ENCODE results near the gene OR11A1.

OR11A1 gene

DNA sequence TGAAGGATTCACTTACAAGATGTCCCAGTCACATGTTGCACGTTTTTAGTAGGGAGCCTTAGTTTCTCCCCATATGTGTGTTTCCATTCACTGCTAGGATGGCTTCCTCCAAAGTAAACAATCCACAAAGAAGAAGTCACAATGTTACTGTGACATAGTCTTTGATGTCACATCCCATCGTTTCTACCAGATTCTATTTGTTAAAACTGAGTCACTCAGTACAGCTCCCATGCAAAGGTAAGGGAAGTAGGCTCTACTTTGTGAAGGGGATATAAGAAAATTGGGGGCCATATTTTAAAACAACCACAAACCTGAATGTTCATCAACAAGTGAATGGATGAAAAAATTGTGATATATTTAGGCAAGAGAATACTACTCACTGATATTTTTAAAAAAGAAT lies at the start of gene OR11A1, which contains the start of gene OR2H1:
TSS of gene OR11A1 (minus strand) at position 101 of the 400 bp plus-strand sequence. CDS start 29,430 bp downstream, outside the sequence.
TSS of gene OR2H1 (plus strand) at position 185 of the 400 bp plus-strand sequence. CDS start 4,615 bp downstream, outside the sequence.
- DNase-seq: no peak

- DNase-seq: no peak
Observed at GRCh38 chr6:29506446-29507067, 49.7 kb upstream of the OR11A1 start.

DNA sequence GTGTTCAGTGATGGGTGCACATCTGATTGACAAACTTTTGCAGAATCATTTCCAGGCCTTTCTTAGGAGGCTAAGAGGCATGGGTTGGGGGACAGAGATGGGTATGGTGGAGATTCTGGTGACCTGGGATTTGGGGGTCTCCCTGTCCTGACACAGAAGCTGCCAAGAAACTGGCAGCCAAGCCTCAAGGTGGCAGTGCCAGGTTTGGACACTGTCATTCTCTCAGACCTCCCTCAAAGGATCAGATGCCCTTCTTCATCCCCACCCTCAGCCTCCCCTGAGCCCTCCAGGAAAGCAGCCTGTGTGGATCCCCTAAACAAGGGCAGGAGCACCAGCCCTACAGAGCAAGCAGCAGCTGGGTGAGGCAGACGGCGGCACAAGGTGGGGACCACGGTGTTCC lies 48.9 kb upstream of the OR11A1 start:
- no peak for DNase-seq

GRCh38 chr6:29504961-29505360 lies 48.1 kb upstream of the OR11A1 start:
- no peak for DNase-seq

GRCh38 chr6:29502597-29502996 lies 45.7 kb upstream of the OR11A1 start:
- DNase-seq: no peak

DNA sequence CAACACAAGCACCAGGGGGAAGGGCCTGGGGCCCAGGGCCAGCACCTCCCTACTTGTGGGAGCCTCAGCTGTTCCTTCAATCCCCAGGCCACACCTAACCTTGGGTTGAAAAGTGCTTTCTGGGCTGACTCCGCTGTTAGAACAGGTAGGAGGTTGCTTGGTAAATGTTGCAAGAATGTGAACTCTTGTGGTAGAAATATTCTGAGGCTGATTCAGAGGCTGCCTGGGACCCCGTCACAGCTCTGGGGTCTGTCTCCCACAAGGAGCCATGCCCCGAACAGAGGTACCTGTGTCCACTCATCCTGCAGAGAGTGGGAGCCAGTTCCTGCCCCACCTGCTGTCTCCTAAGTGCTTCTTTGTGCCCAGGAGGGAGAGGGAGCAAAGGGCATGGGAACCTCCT lies 45.3 kb upstream of the OR11A1 start:
- no peak for DNase-seq

GRCh38 chr6:29501106-29501505 lies 44.2 kb upstream of the OR11A1 start:
- no peak for DNase-seq

DNA sequence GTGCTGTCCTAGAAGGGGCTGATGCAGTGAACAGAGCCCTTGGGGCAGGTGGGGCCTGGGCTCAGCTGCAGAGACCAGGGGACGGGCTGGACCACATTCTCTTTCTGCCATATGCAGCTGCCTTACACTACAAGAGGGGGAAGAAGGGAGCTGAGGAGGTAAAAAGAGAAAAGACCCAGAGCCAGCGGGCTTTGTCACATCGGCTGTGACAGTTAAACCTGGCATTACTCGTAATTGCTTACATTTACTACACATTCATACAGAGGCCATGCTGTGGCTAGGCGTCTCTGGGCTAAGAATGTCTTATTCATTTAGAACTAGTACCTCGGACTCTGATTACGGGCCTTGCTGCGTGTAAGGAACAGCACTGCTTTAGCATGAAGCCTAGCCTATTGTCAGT lies 43.7 kb upstream of the OR11A1 start:
- DNase-seq: no peak

DNA sequence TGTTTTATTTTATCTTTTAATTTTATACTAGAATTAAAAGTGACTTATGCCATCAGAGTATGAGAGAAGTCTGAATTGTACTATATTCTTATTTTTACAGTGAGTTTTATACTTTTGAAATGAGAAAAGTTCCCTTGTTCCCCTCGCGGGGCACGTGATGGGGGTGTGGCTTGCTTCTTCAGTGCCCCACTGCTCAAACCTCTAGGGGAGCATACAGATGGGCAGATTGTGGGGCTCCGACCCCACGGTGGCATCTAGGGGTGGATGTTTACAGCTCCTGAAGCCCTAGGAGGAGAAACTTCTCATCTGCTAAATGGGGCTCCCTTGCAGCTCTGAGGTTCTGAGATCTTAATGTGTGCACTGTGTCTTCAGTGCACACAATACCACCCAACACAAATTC lies 42.8 kb upstream of the OR11A1 start:
- no peak for DNase-seq

DNA sequence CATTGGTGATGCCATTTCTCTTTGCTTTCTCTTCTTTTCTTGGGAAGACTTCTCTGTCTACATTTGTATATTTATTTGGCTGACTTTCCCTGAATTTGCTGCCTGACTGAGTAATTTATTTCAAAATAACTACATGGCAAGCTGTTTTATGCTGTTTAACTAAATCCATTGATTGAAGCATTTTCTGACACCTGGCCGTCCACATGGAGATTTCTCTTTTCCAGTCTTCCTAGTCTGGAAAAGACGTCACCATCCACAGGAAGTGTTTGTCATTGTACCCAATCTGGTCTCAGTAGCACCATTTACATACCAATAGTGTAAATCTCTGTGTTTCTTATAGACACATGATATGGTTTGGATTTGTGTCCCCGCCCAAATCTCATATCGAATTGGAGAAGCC lies 40.1 kb upstream of the OR11A1 start:
- no peak for DNase-seq

DNA sequence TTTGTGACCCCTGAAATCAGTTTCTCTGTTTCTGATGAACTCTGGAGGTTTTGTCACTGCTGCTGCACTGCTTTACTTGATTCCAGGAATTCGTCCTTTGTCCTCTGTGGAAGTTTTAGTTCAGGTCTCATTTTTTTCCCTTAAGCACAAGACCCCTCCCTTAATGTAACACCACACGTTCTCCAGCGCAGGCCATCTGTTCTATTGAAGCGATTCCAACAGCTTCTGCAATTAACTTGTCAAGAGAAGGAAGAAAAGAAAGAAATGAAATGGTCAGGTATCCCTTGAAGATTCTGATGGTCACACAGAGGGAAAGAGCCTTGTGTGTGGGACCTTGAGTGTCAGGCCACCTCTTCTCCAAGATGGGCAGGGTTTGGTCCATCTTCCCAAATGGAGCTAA lies 38.7 kb upstream of the OR11A1 start:
- DNase-seq: no peak

DNA sequence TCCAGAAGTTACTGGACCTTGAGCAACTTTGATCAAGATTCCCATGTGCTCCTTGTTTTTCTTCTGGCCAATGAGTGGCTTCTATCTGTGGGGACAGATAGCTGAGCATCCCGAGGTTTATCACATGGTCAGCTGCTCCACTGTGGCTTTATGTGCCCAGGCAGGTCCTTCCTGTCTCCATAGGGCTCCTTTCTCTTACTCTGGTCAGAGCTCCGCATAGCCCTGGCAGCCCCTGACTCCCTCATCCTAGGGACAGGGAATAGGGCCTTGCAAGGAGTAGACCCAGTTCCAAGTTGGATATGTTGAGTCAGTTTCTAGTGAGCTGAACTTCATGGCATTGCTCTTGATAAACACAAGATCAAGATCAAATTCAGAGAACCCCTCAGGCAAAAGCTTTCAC lies 37.3 kb upstream of the OR11A1 start:
- DNase-seq: no peak

DNA sequence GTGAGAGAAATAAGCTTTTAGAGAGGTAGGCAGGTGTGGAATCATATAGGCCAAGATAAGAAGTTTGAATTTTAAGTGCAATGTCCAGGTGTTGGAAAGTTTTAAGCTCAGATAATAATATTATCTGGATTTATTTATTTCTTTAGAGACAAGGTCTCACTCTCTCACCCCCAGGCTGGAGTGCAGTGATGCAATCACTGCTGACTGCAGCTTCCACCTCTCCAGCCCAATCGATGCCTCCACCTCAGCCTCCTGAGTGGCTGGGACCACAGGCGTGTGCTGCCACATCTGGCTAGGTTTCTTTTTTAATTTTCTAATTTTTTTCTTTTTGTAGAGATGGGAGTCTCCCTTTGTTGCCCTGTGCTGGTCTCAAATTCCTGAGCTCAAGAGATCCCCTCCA lies 36.4 kb upstream of the OR11A1 start:
- DNase-seq: no peak

- DNase-seq: no peak
Observed at GRCh38 chr6:29491574-29491973, 34.7 kb upstream of the OR11A1 start.

DNA sequence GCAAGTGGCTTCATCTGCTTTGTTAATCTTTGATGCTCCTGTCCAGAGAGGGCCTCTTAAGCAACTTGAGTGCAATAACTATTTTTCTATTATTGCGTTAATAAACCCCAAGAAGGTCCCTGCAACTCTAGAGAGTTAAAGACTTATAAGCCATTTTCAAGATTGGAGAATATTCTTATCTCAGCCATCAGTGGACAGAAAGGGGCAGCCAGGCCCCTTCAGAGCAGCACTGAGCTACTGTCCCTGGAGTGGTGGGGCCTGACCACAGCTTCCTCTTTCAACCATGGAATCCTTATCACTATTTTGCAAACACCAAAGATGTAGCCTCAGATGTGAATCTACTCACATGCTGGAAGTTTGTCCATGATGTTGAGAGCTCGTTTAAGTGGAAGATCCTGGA lies 33.7 kb upstream of the OR11A1 start:
- DNase-seq: no peak

- no peak for DNase-seq
Observed at GRCh38 chr6:29490055-29490454, 33.2 kb upstream of the OR11A1 start.

DNA sequence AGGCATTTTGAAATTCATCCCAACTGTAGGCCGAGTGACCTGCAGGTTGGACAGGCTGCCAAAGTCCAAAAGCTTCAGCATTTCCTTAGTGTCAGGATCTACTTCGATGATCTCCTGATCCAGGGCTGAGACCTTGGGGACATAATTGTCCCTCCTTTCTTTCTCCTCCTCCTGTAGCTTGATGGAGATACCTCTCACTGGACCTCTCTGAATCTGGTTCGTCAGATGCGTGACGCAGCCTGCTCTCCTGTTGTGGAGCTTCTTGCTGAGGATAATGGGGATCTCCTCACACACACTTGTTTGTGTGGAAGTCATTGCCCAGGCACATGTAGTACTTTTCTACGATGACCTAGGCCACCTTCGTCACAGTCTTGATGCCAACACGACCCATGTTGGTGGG lies 32.4 kb upstream of the OR11A1 start:
- no peak for DNase-seq

DNA sequence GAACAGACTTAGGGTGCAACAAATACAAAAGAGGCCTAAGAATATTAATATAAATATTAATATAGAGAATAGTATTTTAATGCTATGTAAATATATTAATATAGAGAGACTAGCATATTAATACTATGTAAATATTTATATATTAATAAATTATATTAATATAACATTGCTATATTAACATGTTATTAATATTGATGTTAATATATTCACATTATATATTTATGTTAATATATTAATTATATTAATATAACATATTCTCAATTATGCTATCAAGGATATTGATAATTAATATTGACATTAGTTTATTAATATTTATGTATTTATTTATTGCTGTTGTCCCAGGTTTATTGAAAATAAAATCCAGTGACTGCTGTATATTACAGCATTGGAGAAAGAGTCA lies 32.0 kb upstream of the OR11A1 start:
- no peak for DNase-seq

- DNase-seq: no peak
Observed at GRCh38 chr6:29487660-29488059, 30.8 kb upstream of the OR11A1 start, which contains the start of gene MAS1L. Gene MAS1L (minus strand): TSS chr6:29487956. CDS start chr6:29487902, 54 bp downstream.

GRCh38 chr6:29487131-29487530 lies 30.3 kb upstream of the OR11A1 start:
- DNase-seq: no peak

GRCh38 chr6:29486577-29486976 lies 29.7 kb upstream of the OR11A1 start:
- DNase-seq: no peak

DNA sequence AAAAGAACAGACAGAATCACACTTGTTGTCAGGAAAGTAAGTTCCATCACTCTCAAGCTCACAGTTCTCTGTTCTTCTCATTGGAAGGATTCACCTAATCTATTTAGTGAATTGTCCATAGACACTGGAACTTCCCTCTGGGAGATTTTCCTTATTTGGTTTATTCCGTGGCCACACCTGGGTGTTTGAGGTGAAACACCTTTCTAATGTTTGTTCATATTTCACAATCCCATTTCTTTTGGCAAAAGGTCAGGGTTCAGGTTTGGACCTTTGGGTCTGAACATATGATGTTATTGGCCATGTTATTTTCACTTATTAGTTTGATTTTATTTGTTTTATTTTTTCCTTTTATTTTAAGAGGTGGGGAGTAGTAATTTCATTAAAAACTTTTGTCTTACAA lies 26.9 kb upstream of the OR11A1 start:
- no peak for DNase-seq

GRCh38 chr6:29483186-29483585 lies 26.3 kb upstream of the OR11A1 start:
- no peak for DNase-seq

DNA sequence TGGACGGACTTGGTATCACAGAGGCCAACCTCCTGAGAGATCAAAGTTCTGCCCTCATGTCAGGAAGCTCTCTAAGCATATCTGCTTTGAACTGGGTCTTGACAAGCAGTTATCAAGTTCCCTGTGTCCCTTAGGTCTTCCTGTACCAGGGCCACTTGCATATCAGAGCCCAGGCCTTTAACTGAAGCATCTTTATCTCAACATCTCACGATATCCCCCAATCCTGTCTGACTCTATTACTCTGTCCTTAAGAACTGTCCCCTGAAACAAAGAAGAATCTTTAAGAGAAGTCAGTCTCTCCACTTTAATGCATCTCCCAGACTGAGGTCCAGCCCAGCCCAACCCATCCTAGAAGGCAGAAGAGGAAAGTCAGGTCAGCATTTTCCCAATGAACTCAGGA lies 22.7 kb upstream of the OR11A1 start:
- no peak for DNase-seq

GRCh38 chr6:29478740-29479139 lies 21.9 kb upstream of the OR11A1 start:
- DNase-seq: no peak

Measured in NCI-H526 treated with DMSO at 0.1 percent for 48 hours (cell line).